ENCODE data around the gene KIF16B. TPM values are rescaled to one million over a fixed set of nuclear protein-coding genes. Genes with fewer than 3 reads are reported as not detected.

KIF16B gene
- total RNA-seq, 1 donor from 2014 or later: 14.2 TPM

- TF ChIP-seq CTCF (conservative IDR thresholded peaks at IDR 0.05; ENCODE audit: low read depth, low read length): no peak
- DNase-seq (ENCODE audit: low read depth): no peak
- H3K4me3 ChIP-seq (ENCODE audit: low read depth, low read length): no peak overlapping the region
Measured at GRCh38 chr20:16516794-16517193, 56.5 kb downstream of the KIF16B start.

GRCh38 chr20:16515046-16515445 lies 58.2 kb downstream of the KIF16B start:
- no peak overlapping the region for H3K4me3 ChIP-seq (ENCODE audit: low read depth, low read length)
- TF ChIP-seq CTCF (conservative IDR thresholded peaks at IDR 0.05; ENCODE audit: low read depth, low read length): no peak

GRCh38 chr20:16514140-16514539 lies 59.1 kb downstream of the KIF16B start:
- no peak for DNase-seq (ENCODE audit: low read depth)
- no peak overlapping the region for H3K4me3 ChIP-seq (ENCODE audit: low read depth, low read length)
- no peak for TF ChIP-seq CTCF (conservative IDR thresholded peaks at IDR 0.05; ENCODE audit: low read depth, low read length)

More at GRCh38 chr20:16515046-16515445, 58.2 kb downstream of the KIF16B start:
- DNase-seq (ENCODE audit: low read depth): no peak

- no peak for DNase-seq (ENCODE audit: low read depth)
- H3K4me3 ChIP-seq (ENCODE audit: low read depth, low read length): no peak overlapping the region
- no peak for TF ChIP-seq CTCF (conservative IDR thresholded peaks at IDR 0.05; ENCODE audit: low read depth, low read length)
Measured at GRCh38 chr20:16505894-16506293, 67.4 kb downstream of the KIF16B start.

- no peak overlapping the region for H3K4me3 ChIP-seq (ENCODE audit: low read depth, low read length)
- no peak for DNase-seq (ENCODE audit: low read depth)
- TF ChIP-seq CTCF (conservative IDR thresholded peaks at IDR 0.05; ENCODE audit: low read depth, low read length): no peak
Measured at GRCh38 chr20:16501301-16501700, 71.9 kb downstream of the KIF16B start.

GRCh38 chr20:16500197-16500596 lies 73.1 kb downstream of the KIF16B start:
- no peak overlapping the region for H3K4me3 ChIP-seq (ENCODE audit: low read depth, low read length)
- TF ChIP-seq CTCF (conservative IDR thresholded peaks at IDR 0.05; ENCODE audit: low read depth, low read length): no peak

GRCh38 chr20:16498526-16499253 lies 74.6 kb downstream of the KIF16B start:
- no peak for TF ChIP-seq CTCF (conservative IDR thresholded peaks at IDR 0.05; ENCODE audit: low read depth, low read length)
- no peak for DNase-seq (ENCODE audit: low read depth)
- no peak overlapping the region for H3K4me3 ChIP-seq (ENCODE audit: low read depth, low read length)

More at GRCh38 chr20:16500197-16500596, 73.1 kb downstream of the KIF16B start:
- DNase-seq (ENCODE audit: low read depth): no peak

Data from epithelial cell of proximal tubule (primary cell).